COLO829 (cell line): ENCODE data around the gene TP53I13.

Experiments used
- DNase-seq: peaks from one replicate; pipeline ENCODE4 v3.0.0; 2012; ENCODE audit warnings: low spot score

Gene TP53I13

DNA sequence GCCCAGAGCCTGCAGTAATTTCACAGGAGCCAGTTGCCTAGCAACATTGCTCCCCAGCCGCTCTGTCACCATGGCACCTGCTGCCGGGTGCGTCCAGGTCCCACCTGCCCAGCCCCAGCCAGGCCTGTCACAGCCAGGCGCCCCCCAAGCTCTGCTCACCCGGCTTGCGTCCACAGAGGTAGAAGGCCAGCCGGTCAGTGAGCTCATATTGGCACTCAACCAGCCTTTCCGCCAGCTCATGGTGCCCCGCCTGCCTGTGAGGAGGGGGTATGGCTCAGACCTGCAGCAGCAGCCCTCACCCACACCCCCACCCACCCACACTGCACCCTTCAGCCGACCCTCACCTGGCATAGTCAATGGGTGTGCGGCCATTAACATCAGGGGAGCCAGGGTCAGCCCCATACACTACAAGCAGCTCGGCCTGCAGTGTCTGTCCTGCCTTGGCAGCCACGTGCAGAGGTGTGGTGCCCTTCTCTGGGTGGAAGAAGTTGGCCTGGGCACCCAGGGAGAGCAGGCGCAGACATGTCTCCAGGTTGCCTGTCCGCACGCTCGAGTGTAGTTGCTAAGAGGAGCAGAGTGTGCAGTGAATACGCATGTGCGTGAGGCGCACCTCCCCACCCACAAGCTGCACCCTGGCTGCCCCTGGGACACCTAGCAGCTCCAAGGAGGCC lies 13.2 kb downstream of the TP53I13 start:
- no peak for DNase-seq

DNA sequence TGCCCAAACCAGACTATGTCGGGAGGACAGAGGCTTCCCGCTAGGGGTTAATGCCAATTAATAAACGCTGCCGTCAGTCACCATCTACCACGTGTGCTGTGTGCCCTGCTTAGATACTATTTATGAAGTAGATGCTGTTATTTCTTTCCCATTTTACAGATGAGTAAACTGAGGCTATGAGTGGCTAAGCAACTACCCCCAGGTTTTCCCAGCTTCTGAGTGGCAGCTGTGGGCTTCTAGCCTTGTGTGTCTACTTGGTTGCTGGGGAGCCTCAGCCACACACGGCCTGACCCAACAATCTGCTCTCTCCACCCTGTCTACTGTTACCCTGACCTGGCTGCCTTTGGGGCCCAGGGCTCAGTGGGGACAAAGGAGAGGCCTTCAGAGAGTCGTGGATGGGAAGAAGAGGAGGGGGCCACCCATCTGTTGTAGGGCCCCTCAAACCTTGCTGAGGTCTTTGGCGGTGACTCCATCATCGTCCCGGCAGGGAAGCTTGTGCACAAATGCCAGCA lies 13.8 kb downstream of the TP53I13 start:
- no peak for DNase-seq

DNA sequence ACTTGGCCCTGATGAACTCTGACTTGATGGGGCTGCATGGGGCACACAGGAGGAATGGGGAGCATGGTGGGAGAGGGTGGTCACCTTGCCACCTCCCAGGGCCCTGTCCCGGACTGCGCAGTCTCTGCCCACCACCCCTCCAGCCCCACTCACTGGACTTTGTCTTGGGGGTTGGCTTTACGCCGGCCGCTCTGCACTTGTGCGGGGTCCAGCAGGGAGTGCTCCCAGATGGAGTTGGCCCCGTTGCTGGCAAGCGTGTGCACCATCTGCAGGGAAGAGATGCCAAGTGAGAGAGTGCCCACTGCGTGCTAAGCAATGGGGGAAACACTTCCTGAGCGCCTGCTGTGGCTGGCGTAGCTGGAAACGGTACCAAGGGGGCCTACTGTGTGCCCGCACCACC lies 14.3 kb downstream of the TP53I13 start:
- DNase-seq = no peak

DNA sequence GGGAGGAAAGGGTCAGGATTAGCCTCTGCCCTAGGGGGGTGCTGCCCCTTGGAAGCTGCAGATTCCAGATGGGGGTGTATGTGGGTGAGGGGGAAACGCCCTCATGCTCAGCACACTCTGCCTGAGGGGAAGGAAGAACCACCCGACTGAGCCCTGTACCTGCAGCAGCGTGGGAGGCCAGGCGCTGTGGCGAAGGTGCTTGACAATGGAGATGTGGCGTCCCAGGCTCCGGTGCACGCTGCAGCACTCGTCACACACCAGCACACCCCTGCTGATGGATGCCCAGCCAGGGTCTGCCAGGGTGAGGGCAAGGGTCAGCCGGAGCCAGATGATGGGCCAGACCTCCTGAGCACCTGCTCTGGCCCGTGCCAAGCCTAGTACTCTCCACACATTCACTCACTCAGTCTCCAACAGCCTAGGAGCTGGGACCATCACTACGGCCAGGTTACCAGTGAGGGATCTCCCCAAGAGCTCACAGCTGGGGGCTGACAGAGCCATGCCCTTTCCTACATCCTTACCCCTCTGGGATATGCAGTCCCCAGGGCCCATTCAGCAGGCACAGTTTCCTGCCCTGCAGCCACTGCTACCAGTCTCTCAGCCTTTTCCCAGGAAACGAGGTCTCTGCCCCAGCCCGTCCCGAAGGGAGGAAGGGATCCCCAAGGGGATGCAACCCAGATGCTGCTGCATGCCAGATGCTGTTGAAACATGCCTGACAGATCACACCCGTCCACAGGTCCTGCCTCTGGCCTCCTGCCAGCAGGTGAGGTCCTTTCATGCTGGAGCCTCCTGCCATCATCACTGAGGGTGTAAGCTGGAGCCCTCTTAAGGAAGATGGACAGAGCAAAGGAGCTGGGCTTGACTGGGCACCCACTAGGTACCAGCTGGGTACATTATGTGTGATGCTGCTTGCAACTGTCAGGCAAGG lies 15.1 kb downstream of the TP53I13 start:
- DNase-seq = no peak

DNA sequence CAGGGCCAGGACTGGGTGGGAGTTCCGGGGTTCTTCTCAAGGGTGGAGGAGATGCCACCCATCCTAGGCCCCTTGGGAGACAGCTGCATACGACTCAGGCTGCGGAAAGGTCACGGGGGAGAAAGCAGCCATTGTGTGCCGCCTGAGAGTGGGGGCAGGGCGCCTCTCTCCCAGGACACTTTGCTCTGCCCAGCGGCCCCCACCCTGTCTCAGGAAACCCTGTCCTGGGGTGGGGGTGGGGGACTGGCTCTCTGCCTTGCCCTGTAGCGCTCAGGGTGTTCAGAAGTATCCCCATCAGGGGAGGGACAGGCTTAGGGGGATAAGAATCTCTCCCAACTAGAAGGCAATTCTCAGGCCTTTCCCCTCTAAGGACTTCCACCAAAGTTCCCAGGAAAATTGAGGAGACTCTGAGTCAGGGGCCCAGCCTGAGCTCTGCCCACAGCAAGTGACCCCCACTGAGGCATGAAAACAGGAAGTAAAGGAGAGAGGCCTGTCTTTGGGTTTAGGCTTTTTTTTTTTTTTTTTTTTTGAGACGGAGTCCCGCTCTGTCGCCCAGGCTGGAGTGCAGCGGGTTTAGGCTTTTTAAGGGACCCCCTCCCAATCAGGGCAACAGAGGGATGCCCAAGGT lies 16.1 kb downstream of the TP53I13 start:
- peak; percentile 78 for DNase-seq

DNA sequence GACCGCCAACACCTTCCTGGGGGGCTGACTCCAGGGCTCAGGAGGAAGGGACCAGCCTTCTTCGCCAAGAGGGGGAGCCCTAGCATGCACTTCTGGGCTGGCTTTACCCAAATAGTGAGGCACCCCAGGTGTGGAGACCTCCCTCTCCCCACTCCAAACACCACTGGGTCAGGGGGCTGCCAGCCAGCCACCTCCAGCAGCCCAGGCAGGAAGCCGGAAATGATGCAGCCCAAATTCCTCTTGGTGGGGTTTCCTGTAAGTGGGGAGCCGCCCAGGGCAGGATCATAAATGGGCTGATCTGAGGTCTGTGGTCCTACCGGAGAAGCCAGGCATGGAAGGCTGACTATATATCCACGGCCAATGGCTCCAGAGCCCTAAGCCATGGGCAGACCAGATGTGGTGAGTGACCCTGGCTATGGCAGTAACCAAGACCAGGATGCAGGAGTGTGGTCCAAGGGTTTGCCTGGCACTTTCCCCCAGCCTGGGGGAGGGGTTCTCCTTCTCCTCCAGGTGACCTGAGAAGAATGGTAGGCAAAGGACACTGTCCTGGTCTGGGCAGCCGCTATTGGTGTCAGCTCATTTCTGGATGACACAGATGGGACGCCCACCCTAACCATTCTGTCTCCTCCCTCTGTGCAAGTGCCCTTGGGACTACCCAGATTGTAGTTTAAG lies 16.7 kb downstream of the TP53I13 start:
- DNase-seq = no peak

DNA sequence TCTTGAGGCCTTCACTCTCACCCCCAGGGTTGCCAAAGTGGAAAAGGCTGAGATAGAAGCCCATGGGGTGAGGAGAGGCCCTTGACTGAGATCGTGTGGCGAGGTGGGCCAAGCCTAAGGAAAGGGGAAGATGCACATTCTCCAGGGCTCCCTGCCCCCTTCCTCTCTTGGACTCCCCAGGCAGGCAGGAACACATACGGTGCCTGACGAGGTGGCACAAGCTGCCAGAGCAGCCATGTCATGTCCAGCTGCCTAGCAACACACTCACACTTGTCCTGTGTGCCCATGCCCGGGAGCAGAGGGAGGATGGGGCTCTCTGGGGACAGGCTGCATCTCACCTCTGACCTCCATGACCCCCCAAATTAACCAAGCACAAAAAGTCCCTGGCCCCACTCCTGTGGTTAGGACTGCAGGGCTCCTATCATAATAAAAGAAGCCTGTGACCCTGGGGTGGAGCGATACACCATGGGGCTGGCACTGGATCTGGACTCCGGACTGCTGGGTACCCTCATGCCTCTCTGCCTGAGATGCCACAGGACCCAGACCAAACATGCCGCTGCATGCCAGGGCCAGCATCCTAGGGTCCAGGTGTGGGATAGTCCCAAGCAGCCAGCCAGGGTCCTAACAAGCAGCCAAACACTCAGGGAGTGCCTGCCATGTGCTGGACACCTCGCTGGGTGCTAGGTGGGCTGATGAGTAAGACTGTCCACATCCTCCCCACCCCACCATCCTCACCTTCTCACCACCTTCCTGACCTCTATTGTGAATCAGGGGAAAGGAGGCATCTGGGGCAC lies 18.4 kb downstream of the TP53I13 start:
- DNase-seq = no peak

DNA sequence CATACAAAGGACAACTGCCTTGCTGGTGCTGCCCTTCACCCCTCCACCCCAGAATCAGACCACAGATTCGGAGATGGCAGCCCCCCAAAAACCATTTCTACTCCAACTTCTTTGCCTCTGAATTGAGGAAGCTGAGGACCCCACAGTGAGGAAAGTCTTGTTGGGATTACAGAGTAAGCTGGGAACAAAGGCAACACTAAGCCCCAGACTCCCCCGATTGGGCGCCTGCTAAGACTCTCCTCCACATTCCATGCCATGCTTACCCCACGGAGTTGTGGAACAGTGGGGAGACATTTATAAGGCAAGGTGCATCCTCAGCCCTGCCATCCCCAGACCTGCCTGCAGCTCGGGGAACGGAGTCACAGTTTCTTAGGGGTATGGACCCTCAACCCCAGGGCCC lies 19.1 kb downstream of the TP53I13 start:
- DNase-seq = no peak

DNA sequence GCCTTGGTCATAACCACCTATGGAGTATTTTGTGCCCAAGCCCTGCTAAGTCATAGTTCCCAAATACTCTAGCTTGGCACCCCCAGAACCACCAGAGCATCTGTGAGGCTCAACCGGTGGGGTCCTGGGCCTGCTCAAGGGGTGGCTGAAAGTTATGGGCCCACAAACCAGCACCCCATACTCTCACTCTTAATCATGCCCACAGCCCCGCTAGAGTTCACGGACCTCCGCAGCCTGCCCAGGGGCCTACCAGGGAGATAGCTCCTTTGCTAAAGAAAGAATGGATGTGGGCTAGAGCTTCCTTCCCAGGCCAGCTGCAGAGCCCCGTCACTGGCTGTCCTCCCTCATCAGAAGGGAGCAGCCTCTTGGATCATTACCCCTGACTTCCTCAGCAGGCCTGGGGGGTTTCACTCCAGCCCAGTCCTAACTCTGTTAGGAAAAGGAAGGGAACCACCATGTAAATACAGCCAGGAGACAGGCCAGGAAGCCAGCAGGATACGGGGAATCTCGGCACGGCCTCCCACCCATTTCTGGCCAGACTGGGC lies 19.6 kb downstream of the TP53I13 start:
- DNase-seq = no peak

DNA sequence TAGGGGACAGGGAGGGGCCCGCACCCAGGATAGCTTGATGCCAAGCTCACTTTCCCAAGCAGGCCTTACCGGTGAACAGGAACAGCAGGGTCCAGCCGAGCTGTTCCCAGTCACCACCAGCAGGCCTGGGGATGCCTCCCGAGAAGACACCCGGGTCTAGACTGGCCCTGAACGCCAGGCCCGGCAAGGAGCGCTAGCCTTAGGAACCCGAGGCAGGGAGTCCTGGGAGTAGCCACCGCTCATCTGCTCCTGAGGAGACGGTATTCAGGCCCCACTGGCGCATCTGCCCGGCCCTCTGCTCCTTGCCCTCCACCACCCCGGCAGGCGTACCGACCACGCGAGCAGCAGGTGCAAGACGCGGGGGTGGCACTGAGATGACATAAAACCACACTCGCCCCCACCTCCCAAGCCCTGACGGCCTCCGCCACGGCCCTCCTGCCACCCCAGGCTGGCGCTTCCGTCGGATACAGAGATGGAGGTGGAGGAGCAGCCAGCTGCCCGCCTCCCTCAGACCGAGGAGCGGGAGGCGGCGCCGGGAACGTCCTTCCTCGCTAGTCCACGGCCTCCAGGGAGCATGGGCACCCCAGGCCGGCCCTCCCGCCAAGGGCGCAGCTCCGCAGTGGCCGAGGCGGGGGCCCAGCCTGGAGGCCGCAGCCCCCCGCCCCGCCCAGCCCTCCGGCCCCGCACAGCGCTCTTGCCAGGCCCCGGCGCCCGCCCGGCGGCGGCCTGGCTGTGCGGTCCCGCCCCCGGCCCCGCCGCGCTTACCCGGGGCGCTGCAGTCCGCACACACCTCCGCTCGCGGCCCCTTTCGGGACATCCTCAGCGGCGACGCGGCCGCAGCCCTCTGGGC lies 20.3 kb downstream of the TP53I13 start:
- no peak for DNase-seq

DNA sequence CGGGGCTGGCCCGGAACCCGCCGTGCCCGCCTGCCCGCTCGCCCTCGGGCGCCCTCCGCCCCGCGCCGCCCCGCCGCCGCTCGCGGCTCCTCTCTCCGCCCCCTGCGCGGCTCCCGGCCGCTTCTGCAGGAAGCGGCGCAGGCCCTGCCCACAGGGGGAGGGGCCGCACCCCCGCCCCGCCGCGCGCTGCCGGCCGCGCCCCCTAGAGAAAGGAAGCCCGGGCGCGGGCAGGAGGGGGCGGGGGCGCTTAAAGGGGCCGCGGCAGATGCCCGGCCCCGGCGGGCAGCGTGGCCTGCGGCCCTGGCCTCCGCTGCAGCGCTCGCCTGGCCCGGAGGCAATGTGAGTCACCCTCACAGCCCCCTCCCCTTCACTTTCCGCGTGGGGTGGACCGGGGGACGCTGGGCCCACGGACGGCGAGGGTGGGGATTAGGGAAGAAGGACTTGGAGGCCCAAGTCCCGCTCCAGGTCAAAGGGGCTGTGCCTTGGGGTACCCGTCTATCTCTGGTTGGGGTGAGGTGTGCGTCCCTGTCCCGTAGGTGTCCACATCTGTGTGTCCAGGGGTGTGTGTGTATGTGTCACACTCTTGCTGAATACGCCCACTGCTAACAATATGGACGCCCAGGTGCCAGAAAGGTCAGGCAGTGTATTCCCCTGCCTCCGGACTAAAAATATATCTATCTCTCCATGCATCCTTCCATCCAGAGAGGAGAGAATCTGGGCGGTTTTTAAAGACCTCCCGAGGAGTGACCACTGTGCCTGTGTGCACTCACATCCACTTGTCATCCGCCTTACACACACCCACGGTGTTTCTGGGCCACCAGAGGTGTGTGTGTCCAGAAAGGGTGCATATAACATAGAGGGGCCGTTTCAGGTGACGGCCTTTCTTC lies 21.3 kb downstream of the TP53I13 start, which contains the start of gene GIT1:
Gene GIT1, minus strand, starts transcription at position 125 of the 887 bp plus-strand sequence. CDS start 270 bp downstream, outside the sequence.
- peak; percentile 74 for DNase-seq

DNA sequence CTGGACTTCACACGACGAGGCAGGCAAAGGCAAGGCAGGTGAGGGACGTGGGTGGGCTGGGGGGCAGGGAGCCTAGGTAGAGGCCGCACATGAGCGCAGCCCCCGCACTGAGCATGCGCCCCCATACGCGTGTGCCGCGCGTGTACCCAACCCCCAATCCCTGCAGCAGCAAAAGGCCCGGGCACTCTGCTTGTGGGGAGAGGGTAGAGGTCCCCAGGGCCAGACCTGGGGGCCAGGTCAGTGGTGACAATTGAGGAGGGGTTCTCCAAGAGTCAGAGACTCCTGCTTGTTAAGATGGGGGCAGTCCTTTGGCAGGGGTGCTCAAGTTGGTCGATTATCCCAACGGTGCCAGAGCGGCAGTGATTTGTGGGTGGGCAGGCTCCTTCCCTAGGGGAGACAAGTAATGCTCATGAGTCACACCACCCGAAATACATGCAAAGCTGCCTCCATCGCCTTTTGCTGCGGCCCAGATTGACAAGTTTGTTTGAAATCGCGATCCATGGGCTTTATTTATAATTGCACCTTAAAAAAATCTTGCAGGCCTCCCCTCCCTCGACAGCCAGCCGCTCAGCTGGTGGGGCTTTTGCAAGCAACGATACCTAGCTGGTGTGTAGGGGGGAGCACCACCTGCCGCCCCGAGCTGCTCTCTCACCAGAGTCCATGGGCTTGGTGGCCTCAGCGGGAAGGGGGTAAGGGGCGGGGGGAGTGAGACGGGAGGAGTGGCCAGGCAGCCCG lies 22.1 kb downstream of the TP53I13 start:
- no peak for DNase-seq

DNA sequence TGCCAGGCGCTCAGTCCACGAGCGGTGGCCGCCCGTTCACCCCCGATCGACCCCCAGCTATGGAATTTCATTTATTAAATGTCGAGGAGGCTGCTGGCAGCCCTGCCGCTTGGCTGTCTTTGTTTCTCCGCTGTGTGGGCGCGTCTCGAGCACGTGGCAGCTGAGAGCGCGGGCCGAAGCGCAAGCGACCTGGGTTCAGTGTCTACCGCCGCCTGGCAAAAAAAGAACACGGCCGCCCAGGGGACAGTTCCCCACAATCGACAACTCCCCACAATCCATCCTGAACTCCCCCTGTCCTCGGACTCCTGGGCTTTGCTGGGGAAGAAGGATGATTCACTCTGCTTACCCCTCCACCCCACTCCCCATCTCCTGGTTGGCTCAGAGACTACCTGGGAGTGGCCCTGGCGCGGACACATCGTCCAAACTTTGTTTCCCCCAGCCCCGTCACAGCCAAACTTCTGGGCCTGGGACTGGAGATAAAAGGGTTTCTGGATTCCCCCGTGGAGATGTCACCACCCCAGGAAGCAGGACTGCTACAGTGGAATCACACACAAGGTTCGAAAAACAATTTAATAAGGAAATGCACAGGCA lies 22.7 kb downstream of the TP53I13 start:
- no peak for DNase-seq

DNA sequence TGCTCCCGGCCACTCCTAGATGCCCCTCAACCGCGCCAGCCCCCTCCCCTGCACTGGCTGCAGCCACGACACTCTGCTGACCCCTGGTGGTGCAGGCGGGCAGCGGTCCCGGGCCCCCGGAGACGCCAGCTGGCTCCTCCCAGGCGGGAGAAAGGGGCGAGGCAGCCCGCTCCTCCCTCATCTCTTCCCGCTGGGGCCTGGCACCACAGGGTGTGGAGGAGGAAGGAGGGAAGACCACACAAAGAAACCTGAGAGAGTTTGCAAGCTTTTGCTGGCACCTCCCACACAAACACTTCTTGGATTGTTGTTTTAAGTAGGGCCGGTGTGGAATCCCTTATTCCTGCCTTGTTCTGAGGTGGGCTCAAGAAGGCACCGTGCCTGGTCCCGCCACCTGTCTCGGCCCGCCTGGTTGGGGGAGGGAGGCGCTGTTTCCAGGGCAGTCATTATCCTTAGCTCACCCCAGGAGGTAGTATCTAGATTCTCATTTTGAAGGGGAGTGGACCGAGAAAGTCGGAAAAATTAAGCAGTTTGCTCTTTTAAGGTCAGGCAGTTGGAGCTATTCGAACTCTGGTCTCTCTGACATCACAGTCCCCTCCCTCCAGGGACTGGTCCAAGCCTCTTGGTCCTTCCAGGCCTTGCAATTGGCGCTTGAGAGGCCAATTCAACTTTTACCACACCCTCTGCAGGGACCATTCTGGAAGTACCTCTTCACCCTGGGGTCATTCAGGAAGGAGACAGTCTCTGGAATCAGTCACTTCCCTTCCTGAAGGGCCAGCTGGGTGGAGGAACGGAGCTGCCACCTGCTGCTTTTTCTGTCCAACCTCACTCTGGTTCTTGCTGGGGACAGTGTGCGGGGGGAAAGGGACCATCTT lies 23.5 kb downstream of the TP53I13 start:
- DNase-seq = peak; percentile 87

DNA sequence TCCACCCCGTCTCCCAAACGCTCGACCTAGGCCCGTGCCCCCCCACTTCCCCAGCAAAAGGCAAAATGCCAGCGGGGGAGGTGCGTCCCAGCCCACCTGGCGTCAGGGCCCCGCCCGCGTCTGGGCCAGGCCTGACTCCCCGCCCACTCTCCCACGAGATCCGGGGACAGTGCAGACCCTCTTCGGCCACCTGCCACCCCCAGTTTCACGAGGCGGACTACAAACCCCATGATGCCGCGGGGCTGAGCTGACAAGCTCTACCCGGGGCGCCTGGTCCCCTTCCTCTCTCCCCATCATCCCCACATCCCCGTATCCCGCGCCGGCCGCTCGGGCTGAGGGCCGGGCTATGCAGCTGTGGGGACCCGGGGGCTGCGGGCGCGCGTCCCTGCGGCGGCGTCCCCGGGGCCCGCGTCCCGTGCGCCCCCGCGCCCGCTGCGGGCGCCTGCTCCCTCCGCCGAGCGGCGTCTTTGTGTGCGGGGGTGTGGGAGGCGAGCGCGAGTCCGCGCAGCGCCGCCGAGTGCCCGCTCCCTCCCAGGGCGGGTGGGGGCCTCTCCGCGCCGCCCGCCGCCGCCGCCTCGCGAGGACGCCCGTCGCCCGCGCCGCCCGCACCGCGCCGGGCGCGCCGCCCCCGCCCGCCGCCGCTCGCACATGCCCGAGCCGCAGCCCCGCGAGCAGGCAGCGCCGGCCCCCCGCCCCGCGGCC lies 24.5 kb downstream of the TP53I13 start, which contains the start of gene ANKRD13B:
Gene ANKRD13B, plus strand, starts transcription at position 283 of the 702 bp plus-strand sequence. CDS start 490 bp downstream, outside the sequence.
- DNase-seq = no peak
